GM20000 (cell line): ENCODE measurements around the gene VSNL1.

ENCODE experiments used
- DNase-seq: peaks from one replicate; pipeline ENCODE4 v3.0.0; 2012; ENCODE audit warnings: low spot score
- CTCF ChIP-seq: IDR thresholded peaks from 2 replicates; pipeline ENCODE4 v1.5.1; 2012; ENCODE audit warnings: mild to moderate bottlenecking, control low read depth; ENCODE audit errors: extremely low read depth, missing control alignments

VSNL1 gene

GRCh38 chr2:17518212-17519154, 22.0 kb upstream of the VSNL1 start, which contains the start of gene RAD51AP2:
TSS of gene RAD51AP2 (minus strand) at chr2:17518440. CDS start at chr2:17518415, 25 bp downstream.
- TF ChIP-seq CTCF, result no peak
- DNase-seq, result peak; percentile 83

GRCh38 chr2:17519486-17519885, 21.0 kb upstream of the VSNL1 start:
- DNase-seq, result no peak
- no peak for TF ChIP-seq CTCF

GRCh38 chr2:17520761-17521160, 19.7 kb upstream of the VSNL1 start:
- TF ChIP-seq CTCF, result no peak

GRCh38 chr2:17521621-17522020, 18.9 kb upstream of the VSNL1 start:
- DNase-seq, result no peak
- no peak for TF ChIP-seq CTCF

More at GRCh38 chr2:17520761-17521160, 19.7 kb upstream of the VSNL1 start:
- no peak for DNase-seq

- TF ChIP-seq CTCF, result no peak
- no peak for DNase-seq
These were observed 18.2 kb upstream of the VSNL1 start for GRCh38 chr2:17522303-17522702.

GRCh38 chr2:17529771-17530170, 10.7 kb upstream of the VSNL1 start:
- TF ChIP-seq CTCF, result no peak
- no peak for DNase-seq

- no peak for DNase-seq
- TF ChIP-seq CTCF, result no peak
These were observed 7.0 kb upstream of the VSNL1 start for GRCh38 chr2:17533546-17533945.
